Mucosa of descending colon (tissue), 3 donors: ENCODE data around the gene SSB. TPM values are rescaled to one million over a fixed set of nuclear protein-coding genes. Genes with fewer than 3 reads are reported as not detected.

Experiments
- ATAC-seq: fragments of 200-7000 bp; cut with Tn5 transposase; one replicate; pipeline ENCODE4 v1.9.1; 2020; ENCODE audit warnings: mild to moderate bottlenecking, moderate library complexity
- DNase-seq, 3 donors: peaks; one replicate each; pipeline ENCODE4 v3.0.0-alpha.2; 2020
- H3K36me3 ChIP-seq: fragments of 200-600 bp; one replicate; pipeline ENCODE4 v1.8.0; 2021; ENCODE audit warnings: low read depth, mild to moderate bottlenecking
- H3K4me1 ChIP-seq: fragments of 200-600 bp; one replicate; pipeline ENCODE4 v1.8.0; 2021; ENCODE audit warnings: low read depth, mild to moderate bottlenecking
- H3K4me3 ChIP-seq: fragments of 200-600 bp; one replicate; pipeline ENCODE4 v1.8.0; 2021; ENCODE audit warnings: mild to moderate bottlenecking
- H3K9me3 ChIP-seq: fragments of 200-600 bp; one replicate; pipeline ENCODE4 v1.8.0; 2021; ENCODE audit warnings: mild to moderate bottlenecking
- CTCF ChIP-seq: fragments of 200-600 bp; IDR thresholded peaks from one replicate; pipeline ENCODE4 v1.8.0; 2022; ENCODE audit warnings: antibody characterized with exemption, mild to moderate bottlenecking
- intact Hi-C, 2 donors: fragments of 100-400 bp; cut with DNase I in 1 of 2; cut with micrococcal nuclease in 1 of 2; formaldehyde crosslinking; loops; one replicate each; pipeline versions ENCODE4 v1.11.0 to v1.11.1; 2022; cut with DNase I, micrococcal nuclease
- total RNA-seq, 3 donors: library from RNA; stranded (reverse); fragmentation: NEBNext Ultra II Directional in 2 of 3; extraction: Animal tissue kit (Norgen Biotek cat#: 25700) in 2 of 3; gene quantifications; one replicate each; pipeline versions ENCODE4 v1.2.1 to v1.2.4, GENCODE V29; 2021 to 2023
- donor health status: DM: no; HTN: no; CAD: no; lungs with moderate emphysema.
- donor health status: DM: no; HTN: no; CAD: no.
- donor health status: DM: no; HTN: yes; CAD: no.

Gene SSB
- total RNA-seq, 3 donors from 2014 or later: 29.2 to 72.3 (median 52.9) TPM

DNA sequence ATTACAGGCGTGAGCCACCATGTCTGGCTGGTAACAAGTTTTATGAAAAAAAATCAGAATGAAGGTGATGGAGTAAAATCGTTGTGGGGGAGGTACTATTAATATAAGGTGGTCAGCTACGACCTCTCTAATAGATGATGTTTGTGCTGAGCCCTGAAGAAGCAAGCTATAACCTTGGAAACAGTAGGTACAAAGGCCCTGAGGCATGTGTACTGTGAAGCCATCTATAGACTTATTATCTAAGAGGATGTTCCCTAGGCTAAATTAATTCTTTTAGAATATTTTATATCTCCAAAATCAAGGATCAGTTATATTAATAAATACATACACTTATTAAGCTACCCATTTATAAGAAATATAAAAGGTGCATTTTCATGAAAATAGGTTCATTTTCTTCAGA is 23.3 kb upstream of the SSB start:
- DNase-seq: no peak
- intact Hi-C loops: no loop called here
- ATAC-seq: no peak
- Histone ChIP-seq H3K36me3 (no peaks in the 10 kb centered on the region), H3K4me1 (no peaks in the 10 kb centered on the region), H3K4me3 (no peak overlapping the region), H3K9me3 (no peaks in the 10 kb centered on the region)
- TF ChIP-seq CTCF: no peak

DNA sequence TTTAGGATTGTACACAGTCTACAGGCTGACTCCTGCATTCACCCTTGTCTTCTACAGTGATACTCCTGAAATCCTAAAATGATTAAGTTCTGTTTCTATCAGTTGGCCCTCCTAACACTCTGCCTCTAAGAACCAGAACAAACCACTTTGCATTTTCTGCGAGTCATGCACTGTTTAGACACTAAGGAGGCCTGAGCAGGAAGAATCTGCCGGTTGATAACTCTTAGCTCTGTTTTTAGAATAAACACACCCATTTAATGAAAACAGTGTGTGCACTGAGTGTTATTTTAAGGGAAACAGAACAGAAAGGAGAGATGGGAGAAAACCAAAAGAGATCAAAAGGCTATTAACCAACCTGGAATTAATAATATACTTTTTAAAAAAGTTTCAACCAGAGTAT is 22.9 kb upstream of the SSB start:
- Histone ChIP-seq H3K4me3 (no peak overlapping the region), H3K36me3 (no peaks in the 10 kb centered on the region), H3K4me1 (no peaks in the 10 kb centered on the region), H3K9me3 (no peaks in the 10 kb centered on the region)
- no peak for TF ChIP-seq CTCF
- no peak for ATAC-seq
- intact Hi-C loops: no loop called here
- no peak for DNase-seq

GRCh38 chr2:169776252-169776761 is 22.4 kb upstream of the SSB start:
- H3K4me3 ChIP-seq: no peak overlapping the region
- ATAC-seq (no peak), DNase-seq (no peak)
- no peaks in the 10 kb centered on the region for H3K36me3 ChIP-seq
- no peaks in the 10 kb centered on the region for H3K4me1 ChIP-seq
- no peaks in the 10 kb centered on the region for H3K9me3 ChIP-seq
- no peak for TF ChIP-seq CTCF
- intact Hi-C loops: no loop called here

DNA sequence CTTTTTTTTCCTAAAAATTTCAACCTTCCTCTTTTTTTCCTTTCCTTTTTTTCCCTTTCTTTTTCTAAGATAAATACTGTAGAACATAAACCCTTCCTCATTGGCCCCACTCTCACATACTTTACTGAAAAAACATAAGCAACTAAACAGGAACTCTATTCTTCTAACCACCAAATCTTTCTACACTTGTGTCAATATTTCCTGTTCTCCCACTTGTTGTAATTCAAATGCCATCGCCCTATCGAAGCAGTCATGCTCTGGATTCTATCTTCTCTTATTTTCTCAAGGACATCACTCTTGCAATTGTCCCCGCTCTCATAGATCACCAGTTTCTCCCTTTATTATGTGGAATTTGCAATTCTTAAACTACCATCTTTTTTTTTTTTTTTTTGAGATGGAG is 20.2 kb upstream of the SSB start:
- TF ChIP-seq CTCF: no peak
- intact Hi-C loops: no loop called here
- Histone ChIP-seq H3K36me3 (no peaks in the 10 kb centered on the region), H3K4me1 (no peaks in the 10 kb centered on the region), H3K9me3 (no peaks in the 10 kb centered on the region), H3K4me3 (no peak overlapping the region)
- DNase-seq (no peak), ATAC-seq (no peak)

DNA sequence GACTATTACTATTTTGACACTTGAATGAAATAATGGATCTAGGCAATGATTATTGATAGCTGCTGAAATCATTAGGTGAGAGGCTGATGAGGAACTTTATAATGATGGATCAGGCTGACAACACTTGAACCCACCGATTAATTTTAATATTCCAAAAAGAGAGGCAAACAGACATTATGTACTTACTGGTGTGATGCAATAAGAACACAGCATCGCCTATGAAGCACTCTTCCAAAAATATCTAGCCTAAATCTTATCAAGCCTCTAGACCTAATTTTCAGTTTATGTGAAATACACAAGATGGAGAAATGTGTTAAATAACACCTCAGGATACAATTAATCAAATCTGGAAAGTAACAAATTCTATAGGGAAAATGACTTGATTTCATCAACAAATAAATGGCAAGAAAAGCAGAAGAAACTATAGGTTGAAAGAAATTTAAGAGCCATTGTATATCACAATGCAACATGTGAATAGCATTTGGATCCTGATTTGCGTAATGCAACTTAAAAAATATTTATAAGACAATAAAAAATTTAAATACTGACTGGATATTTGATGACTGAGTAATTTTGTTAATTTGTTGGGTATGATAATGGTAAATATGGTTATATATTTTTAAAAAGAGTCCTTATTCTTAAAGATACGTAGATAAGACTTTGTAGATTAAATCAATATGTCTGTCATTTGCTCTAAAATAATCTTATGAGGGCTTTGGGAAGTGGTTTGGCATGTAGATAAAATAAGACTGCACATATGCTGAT is 17.2 kb upstream of the SSB start:
- no peak overlapping the region for H3K4me3 ChIP-seq
- ATAC-seq: no peak
- no peaks in the 10 kb centered on the region for H3K4me1 ChIP-seq
- intact Hi-C loops: no loop called here
- DNase-seq: no peak
- no peak for TF ChIP-seq CTCF
- no peaks in the 10 kb centered on the region for H3K9me3 ChIP-seq
- no peaks in the 10 kb centered on the region for H3K36me3 ChIP-seq
